NCI-H2196 treated with DMSO at 0.1 percent for 48 hours (cell line): Measurements from ENCODE around the gene RDX.
"Not testable (repeated sequence)": the region's sequence is repeated elsewhere in the genome, so short reads cannot be mapped to it uniquely, and the experiment has no call there.

Source experiments
- DNase-seq: peaks from one replicate; lab custom pipeline; 2025; ENCODE audit not compliant: unreplicated experiment; lab: John Stamatoyannopoulos, UW

Gene RDX

DNA sequence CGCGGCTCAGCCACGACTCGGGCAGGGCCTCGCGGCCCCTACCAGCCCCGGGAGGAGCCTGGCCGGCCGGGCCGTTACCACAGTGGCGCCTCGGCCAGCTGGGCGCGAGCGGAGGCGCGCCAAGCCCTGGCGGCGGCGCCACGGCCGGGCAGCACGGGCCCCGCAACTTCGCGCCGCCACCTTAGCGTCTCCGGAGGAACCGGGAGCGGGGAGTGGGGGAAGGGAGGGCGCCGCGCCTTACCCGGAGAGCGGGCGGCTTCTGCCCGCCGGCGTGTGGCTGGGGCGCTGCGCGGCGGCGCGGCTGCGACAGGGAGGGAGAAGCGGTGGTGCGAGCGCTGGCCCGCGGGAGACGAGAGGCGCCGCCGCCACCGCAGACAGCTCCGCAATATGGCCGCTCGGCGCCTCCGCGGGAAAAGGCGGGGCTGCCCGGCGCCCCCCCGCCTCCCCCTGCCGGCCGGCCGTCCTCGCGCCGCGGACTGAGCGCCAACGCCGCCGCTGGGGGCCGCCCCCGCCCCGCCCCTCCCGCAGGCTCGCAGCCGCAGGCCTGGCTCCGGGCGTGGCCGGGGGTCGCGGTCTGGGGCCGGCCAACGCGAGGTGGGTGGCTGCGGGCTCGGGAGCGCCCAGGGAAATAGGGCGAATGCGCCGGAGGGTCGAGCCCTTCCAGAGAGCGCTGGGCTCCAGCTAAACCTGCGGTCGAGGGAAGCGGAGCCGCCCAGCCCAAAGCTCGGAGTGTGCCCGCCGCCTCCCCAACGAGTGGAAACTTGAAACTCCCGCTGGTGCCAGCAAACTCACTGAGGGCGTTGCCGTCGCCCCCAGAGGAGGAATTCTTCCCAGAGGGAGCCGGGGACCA, at the start of gene RDX:
Gene RDX (minus strand): TSS at position 389 of the 850 bp plus-strand sequence. CDS start 16,922 bp downstream, outside the sequence.
- peak; percentile 67 for DNase-seq

DNA sequence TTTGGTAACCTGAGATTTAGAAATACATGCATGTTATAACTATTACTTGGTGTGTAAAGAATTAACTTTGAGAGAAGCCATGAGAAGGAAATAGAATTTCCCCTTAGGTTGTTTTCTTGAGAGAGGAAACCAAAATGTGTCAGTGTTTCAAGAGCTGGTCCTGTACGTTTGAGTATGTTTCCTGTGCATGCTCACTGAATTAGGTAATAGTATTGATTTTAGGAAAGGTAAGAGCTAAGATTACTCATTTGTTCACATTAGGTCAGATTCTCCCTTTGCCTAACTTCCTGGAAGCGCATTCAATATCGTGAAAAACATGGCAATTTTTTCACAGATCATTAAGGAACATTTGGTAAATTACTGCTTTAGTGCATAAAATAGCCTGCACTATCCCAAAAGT, 49.3 kb upstream of the RDX start:
- DNase-seq: no peak

DNA sequence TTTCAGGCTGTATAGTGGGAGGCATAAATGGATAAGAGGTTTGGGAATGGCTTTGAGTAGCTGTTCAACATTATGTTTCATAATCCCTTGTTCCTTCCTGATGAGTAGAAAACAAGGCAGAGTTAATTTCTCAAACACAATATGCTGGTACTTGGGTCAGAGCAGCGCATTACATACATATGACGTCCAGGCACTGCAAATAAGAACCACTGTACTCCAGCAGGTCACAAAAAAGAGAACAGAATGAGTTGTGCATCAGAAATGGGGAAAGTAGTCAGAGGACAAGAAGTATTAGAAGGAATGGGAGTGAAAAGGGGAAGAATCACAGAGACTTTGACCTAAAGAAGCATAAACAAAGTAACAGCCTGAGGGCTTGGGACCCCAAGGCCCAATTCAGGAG, 44.0 kb upstream of the RDX start:
- no peak for DNase-seq

DNA sequence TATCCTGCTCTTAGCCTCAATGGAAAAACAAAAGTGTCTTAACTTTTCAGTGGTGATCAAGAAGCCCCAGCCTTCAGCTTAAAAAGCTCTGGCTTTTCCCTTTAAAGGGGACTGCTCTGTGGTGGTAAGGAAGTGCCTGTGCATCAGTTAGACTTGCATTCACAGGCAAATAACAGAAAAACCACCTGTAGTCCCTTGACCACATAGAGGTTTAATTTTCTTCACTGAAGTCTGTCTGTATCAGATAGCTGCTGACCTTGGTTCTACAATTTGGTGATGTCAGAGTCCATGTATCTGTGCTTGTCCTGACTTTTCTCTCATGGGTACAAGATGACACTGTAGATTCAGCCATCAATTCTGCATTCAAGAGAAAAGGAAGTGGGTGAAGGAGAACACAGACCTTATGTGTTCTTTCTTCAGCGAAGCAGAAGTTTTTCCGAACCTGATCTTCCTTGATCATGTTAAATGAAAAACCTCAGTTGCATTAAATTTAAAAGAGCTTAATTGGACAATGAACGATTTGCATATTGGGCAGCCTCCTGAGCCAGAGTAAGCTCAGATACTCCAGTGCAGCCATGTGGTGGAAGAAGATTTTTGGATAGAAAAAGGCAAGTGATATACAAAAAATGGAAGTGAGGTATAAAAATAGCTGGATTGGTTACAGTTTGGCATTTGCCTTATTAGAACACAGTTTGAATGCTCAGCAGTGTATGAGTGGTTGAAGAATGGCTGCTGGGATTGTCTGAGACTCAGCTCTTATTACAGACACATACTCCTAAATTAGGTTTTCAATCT, 43.2 kb upstream of the RDX start:
- DNase-seq: no peak

DNA sequence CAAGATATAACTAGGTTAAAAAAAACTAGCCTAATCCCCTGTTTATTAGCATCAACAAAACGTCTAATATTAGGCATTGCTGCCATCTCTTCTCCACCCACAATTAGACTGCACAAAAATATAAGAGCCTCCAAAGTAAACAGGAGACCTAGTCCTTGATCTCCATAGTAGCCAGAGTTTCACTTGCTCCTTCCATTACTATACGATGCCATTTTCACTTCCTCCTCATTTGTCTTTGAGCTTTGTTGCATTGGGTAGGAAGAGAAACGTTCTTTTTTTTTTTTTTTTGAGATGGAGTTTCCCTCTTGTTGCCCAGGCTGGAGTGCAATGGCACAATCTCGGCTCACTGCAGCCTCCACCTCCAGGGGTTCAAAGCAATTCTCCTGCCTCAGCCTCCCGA, 42.3 kb upstream of the RDX start:
- no peak for DNase-seq

DNA sequence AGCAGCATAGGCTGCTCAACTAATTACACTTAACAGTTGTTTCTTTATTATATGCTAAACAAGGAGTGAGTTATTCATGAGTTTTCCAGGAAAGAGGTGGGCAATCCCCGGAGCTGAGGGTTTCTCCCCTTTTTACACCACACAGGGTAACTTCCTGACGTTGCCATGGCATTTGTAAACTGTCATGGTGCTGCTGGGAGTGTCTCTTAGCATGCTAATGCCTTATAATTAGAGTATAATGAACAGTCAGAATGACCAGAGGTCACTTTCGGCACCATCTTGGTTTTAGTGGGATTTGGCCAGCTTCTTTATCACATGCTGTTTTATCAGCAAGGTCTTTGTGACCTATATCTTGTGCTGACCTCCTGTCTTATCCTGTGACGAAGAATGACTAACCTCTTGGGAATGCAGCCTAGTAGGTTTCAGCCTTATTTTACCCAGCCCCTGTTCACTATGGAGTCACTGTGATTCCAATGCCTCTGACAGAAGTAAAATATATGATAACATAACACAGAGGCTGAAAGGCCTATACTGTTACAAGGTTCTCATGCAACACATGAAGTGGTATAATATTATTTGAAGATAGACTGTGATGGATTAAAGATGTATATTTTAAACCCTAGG, 41.3 kb upstream of the RDX start:
- no peak for DNase-seq

DNA sequence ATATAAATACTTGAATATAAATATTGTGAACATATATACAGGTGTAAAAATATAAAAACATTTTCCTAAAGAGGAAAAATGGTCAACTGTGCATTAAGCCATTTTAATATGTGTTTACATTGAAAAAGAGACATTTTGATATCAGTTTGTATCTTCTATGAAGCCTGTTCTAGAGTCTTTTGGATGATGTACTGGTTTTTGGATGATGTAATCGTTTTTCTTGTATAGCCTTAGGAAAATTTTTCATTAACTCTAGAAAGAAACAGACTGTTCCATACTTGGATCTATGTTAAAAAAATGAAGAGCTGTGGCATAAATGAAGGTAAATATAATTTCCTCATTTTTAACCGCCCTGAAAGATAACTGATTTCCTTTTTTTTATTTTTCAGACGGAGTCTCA, 39.6 kb upstream of the RDX start:
- DNase-seq: no peak

DNA sequence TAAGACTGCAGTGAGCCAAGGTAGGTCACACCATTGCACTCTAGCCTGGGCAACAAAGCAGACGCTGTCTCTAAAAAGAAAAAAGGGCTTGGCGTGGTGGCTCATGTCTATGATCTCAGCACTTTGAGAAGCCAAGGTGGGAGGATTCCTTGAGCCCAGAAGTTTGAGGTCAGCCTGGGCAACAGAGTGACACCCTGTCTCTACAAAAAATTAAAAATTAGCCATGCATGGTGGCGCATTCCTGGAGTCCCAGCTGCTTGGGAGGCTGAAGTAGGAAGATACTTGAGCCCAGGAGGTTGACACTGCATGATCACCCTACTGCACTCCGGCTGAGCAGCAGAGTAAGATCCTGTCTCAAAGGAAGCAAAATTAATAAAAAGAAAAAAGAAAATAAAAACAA, 38.9 kb upstream of the RDX start:
- no peak for DNase-seq

DNA sequence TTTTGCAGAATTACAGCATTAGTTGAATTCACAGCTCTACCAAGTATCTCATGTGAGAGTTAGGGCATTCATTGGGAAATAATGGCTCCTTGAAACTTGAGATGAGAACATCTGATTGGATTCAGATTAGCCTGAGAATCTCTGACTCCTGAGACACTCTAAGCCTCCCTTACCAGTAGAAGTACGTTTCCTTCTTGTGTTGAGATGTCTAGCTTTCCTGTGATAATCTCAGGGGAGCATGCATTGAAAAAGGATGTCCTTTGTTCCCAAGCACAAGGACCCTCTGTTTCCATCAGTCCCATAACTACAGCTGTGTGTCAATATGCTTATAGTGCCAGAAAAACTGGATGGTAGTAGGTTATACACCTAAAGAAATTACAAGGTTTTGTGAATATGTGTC, 35.2 kb upstream of the RDX start:
- no peak for DNase-seq

DNA sequence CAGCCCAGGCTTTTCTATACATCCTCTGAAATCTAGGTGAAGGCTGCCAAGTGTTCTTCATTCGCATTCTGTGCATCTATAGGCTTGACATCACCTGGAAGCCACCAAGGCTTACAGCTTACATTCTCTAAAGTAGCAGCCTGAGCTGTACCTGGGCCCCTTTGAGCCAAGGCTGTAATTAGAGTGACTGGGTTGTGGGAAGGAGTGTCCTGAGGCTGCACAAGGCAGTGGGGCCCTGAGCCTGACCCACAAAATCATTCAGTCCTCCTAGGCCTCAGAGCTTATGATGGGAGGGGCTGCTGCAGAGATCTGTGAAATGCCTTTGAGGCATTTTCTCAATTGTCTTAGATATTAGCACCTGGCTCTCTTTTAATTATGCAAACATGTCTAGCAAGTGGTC, 33.0 kb upstream of the RDX start:
- no peak for DNase-seq

DNA sequence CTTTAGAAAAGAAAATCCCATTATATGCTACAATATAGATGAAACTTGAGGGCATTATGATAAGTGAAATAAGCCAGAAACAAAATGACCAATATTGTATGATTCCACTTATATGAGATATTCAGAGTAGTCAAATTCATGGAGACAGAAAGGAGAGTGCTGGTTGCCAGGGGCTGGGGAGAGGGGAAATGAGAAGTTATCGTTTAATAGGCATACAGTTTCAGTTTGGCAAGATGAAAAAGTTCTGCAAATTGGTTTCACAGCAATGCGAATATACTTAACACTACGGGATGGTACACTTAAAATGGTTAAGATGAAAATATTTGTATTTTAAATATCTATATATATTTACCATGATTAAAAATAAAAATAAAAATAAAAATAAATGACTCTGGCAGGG, 31.1 kb upstream of the RDX start:
- no peak for DNase-seq

DNA sequence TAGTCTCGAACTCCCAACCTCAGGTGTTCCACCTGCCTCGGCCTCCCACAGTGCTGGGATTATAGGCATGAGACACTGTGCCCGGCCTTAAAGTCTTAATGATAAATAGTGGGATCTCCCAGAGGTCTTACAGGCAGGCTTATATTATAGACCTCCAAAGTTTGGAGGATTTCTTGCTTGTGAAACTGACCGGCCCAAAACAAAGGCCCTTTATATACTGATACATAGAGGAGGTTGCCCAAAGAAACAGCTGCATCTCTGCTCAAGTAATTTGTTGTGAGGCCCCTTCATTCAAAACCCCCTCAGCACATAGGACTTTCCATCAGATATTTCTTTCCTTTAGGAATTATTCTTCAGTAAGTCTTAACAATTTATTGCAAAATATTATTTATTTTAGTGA, 27.4 kb upstream of the RDX start:
- DNase-seq: no peak

DNA sequence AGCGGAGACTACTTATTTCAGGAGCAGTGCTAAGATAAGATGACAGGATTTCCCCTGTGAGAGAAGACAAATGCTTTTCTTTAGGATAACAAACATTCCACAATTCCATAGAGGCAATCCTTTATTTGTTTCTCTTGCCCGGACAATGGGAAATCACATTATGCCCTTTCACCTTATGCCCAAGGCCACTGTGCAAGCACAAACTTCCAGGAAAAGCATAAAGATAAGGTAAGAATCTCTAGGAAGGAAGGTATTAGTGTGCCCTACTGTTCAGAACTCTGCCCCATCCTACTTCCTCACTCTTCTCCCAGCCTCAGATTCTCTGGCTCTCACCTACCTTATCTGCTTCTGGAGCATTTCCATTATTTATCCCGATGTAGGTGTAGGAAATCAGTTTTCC, 23.1 kb upstream of the RDX start:
- DNase-seq: no peak

DNA sequence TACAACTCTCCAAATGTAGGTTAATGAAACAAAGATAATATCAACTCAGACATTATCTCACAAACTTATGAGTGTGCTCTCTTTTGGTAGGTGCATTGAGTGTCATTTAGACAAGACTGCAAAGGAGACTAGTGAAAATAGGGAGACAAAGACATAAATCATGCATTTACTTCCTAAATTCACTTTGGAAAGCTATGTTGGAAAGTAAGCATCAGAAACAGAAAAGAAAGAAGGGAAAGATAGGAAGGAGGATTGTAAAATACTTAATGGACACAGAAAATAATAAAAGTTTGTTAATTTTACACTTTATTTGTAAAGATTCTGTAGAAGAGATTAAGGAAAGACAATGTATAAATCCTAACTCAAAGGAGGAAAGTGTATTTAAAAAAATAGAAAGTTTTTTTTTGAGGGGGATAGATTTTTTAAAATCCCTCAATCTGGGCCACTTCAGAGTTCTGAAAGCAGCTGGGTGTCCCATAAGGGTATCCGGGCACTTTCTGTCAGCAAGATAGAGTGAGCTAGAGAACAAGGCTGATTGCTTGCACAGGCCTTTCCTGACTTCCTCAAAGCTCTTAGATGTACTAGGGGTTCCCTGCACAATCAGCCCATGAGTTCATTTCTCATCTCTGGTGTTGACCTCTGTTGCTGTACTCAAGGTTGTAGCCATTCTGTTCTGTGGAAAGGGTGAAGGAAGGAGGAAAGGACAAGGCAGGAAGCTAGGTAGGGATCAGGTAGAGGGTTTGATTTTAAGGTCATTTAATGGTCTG, 22.4 kb upstream of the RDX start:
- DNase-seq: no peak

DNA sequence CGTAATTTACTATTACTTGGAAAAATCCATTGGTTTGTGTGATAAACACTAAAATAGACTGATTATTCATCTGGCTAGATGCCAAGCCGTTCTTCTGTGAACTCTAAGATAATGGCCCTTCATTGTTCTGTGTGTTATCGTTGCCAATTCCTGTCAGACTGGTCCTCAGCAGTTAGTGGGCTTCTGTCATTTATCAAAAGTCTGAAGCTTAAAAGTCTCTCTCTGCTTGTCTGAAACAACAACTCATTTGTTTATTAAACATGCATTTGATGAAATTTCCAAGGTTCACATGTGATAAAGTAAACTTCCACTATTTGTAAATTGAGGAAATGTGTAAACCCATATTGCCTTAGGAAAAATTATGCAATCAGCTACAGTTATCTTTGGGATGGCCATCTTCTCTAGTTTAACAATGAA, 21.1 kb upstream of the RDX start:
- DNase-seq: no peak

DNA sequence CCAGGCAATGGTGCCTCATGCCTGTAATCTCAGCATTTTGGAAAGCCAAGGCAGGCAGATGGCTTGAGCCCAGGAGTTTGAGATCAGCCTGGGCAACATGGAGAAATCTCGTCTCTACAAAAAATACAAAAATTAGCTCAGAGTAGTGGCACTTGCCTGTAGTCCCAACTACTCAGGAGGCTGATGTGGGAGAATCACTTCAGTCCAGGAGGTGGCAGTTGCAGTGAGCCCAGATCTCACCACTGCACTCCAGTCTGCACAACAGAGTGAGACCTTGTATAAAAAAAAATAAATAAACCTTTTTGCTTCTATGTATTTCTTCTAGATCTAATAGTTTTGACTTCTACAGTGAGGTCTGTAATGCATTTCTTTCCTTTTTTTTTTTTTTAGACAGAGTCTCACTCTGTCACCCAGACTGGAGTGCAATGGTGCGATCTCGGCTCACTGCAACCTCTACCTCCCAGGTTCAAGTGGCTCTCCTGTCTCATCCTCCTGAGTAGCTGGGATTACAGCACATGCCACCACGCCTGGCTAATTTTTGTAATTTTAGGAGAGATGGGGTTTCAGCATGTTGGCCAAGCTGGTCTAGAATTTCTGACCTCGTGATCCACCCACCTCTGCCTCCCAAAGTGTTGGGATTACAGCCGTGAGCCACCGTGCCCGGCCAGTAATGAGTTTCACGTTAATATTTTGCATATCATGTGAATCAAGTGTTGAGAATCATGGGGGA, 18.1 kb upstream of the RDX start:
- DNase-seq: no peak

DNA sequence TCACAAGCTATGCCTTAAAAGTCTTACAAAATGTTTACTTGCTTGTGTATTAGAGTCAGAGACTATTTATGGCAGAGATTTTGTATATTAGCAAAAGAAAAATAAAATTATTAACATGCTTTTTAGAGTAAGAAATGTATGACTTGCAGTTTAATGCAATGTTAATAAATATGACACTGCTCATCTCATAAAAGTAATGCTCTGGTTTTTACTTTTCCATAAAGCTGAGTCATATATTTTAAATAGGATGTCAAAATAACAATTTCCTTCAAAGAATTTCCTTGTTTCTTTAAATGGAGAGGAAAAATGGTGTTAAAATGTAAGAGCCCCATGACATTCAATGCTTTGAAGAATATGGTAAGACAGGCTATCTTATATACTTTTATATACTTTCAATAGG, 16.3 kb upstream of the RDX start:
- DNase-seq: no peak

DNA sequence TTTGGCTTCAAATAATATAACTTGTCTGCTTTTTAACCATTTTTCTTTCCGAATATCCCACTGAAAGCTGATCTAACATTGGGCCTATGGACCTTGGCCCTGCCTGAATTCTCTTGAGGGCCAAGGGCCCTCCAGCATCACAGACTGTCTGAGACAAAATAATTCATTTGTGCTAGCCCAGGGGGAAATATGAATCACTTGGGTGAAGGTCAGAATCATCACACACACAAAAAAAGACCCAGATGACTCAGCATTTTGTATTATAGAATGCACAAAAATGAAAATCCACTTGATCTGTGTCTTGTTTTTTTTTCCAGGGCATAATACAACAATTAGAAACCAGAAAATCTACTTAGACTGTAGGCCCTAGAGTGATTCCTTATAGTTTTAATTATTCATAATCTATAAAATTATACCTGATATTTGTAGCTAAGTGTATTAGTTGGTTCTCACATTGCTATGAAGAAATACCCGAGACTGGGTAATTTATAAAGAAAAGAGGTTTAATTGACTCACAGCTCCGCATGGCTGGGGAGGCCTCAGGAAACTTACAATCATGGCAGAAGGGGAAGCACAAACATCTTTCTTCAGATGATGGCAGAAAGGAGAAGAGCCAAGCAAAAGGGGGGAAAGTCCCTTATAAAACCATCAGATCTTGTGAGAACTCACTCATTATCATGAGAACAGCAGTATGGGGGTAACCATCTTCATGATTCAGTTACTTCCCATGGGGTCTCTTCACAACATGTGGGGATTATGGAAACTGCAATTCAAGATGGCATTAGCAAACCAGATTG, 15.6 kb upstream of the RDX start:
- DNase-seq: no peak

DNA sequence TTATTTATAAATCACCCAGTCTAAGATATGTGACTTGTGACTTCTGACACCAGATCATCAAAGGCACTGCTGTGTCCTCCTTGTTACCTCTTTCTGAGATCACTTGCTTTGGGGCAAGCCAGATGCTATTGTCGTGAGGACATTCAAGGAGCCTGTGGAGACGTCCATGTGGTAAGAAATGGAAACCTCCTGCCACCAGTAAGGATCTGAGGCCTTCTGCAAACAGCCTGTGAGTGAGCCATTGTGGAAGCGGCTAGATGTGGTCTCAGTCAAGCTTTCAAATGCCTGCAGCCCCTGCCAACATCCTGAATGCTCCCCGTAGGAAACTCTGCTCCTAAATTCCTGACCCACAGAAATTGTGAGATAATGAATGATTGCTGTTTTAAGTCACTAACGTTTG, 11.7 kb upstream of the RDX start:
- no peak for DNase-seq

DNA sequence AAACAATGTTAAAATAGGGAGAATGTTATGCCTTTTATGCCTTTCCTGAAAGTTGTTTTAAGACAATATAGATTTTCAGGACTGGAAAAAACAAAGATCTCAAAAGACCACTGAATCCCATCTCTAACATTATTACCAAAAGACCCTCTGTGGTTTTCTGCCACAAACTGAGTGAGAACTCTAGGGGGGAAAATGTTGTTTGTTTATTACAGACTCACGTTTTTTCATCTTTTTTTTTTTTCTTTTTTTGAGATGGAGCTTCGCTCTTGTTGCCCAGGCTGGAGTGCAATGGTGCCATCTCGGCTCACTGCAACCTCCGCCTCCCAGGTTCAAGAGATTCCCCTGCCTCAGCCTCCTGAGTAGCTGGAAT, 9.6 kb upstream of the RDX start:
- not testable (repeated sequence) for DNase-seq
